Vagina (tissue), 2 donors: Measurements from ENCODE around the gene C1orf232.

Source experiments
- CTCF ChIP-seq, 3 experiments: fragments of 450-650 bp in 2 of 3; fragments of 200-600 bp in 1 of 3; sonication (generic) in 1 of 3; IDR thresholded peaks; one replicate each; pipeline ENCODE4 v1.5.1; 2017 to 2019; ENCODE audit warnings: antibody characterized with exemption in 3 of 3, mild to moderate bottlenecking in 2 of 3, moderate library complexity in 2 of 3
- POLR2A ChIP-seq, 2 donors: fragments of 450-650 bp; IDR thresholded peaks; one replicate each; pipeline ENCODE4 v1.6.1; 2017; ENCODE audit warnings: antibody characterized with exemption in 2 of 2, mild to moderate bottlenecking in 2 of 2, moderate library complexity in 2 of 2

GRCh38 chr1:26177182-26177684, 8.5 kb upstream of the C1orf232 start, which contains the start of gene CNKSR1:
- TF ChIP-seq CTCF (IDR thresholded peaks at IDR 0.05), result no peak
- TF ChIP-seq POLR2A (IDR thresholded peaks at IDR 0.05), result no peak
